Measurements from ENCODE around the gene PRDM15.
A peak's percentile ranks its signal among the peaks of the same experiment; 100 is the strongest.

Gene PRDM15

GRCh38 chr21:41763996-41764395 lies 115.1 kb downstream of the PRDM15 start:
- TF ChIP-seq JUND (IDR thresholded peaks at IDR 0.05; ENCODE audit: low read depth): no peak
- in situ Hi-C loops (cut with HindIII; ENCODE audit: low pct_unique_long_range_greater_than_20kb, low sequenced_read_pairs): no loop called here
- DNase-seq (ENCODE audit: low read depth in 1 of 2, low spot score in 1 of 2): no peak

GRCh38 chr21:41763398-41763931 lies 115.7 kb downstream of the PRDM15 start:
- DNase-seq (ENCODE audit: low read depth in 1 of 2, low spot score in 1 of 2): no peak
- no peak for TF ChIP-seq JUND (IDR thresholded peaks at IDR 0.05; ENCODE audit: low read depth)
- in situ Hi-C loops (cut with HindIII; ENCODE audit: low pct_unique_long_range_greater_than_20kb, low sequenced_read_pairs): no loop called here

- TF ChIP-seq JUND (IDR thresholded peaks at IDR 0.05; ENCODE audit: low read depth): no peak
- in situ Hi-C loops (cut with HindIII; ENCODE audit: low pct_unique_long_range_greater_than_20kb, low sequenced_read_pairs): no loop called here
- DNase-seq (ENCODE audit: low read depth in 1 of 2, low spot score in 1 of 2): no peak
Observed at GRCh38 chr21:41762753-41763152, 116.4 kb downstream of the PRDM15 start.

- TF ChIP-seq JUND (IDR thresholded peaks at IDR 0.05; ENCODE audit: low read depth): no peak
- DNase-seq (ENCODE audit: low read depth in 1 of 2, low spot score in 1 of 2): no peak
- in situ Hi-C loops (cut with HindIII; ENCODE audit: low pct_unique_long_range_greater_than_20kb, low sequenced_read_pairs): no loop called here
Observed at GRCh38 chr21:41761934-41762635, 117.1 kb downstream of the PRDM15 start.

GRCh38 chr21:41761211-41761933 lies 117.8 kb downstream of the PRDM15 start:
- in situ Hi-C loops (cut with HindIII; ENCODE audit: low pct_unique_long_range_greater_than_20kb, low sequenced_read_pairs): no loop called here
- no peak for TF ChIP-seq JUND (IDR thresholded peaks at IDR 0.05; ENCODE audit: low read depth)
- peak; percentile 74 to 75 for DNase-seq (ENCODE audit: low read depth in 1 of 2, low spot score in 1 of 2)

GRCh38 chr21:41760411-41760810 lies 118.7 kb downstream of the PRDM15 start:
- no peak for TF ChIP-seq JUND (IDR thresholded peaks at IDR 0.05; ENCODE audit: low read depth)
- no peak for DNase-seq (ENCODE audit: low read depth in 1 of 2, low spot score in 1 of 2)
- in situ Hi-C loops (cut with HindIII; ENCODE audit: low pct_unique_long_range_greater_than_20kb, low sequenced_read_pairs): no loop called here

- no peak for TF ChIP-seq JUND (IDR thresholded peaks at IDR 0.05; ENCODE audit: low read depth)
- no peak for DNase-seq (ENCODE audit: low read depth in 1 of 2, low spot score in 1 of 2)
- in situ Hi-C loops (cut with HindIII; ENCODE audit: low pct_unique_long_range_greater_than_20kb, low sequenced_read_pairs): no loop called here
Observed at GRCh38 chr21:41759926-41760325, 119.2 kb downstream of the PRDM15 start.

- no peak for DNase-seq (ENCODE audit: low read depth in 1 of 2, low spot score in 1 of 2)
- no peak for TF ChIP-seq JUND (IDR thresholded peaks at IDR 0.05; ENCODE audit: low read depth)
- in situ Hi-C loops (cut with HindIII; ENCODE audit: low pct_unique_long_range_greater_than_20kb, low sequenced_read_pairs): no loop called here
Observed at GRCh38 chr21:41759214-41759840, 119.8 kb downstream of the PRDM15 start.

GRCh38 chr21:41758550-41758949 lies 120.6 kb downstream of the PRDM15 start:
- in situ Hi-C loops (cut with HindIII; ENCODE audit: low pct_unique_long_range_greater_than_20kb, low sequenced_read_pairs): no loop called here
- no peak for TF ChIP-seq JUND (IDR thresholded peaks at IDR 0.05; ENCODE audit: low read depth)
- DNase-seq (ENCODE audit: low read depth in 1 of 2, low spot score in 1 of 2): no peak

- in situ Hi-C loops (cut with HindIII; ENCODE audit: low pct_unique_long_range_greater_than_20kb, low sequenced_read_pairs): no loop called here
- no peak for DNase-seq (ENCODE audit: low read depth in 1 of 2, low spot score in 1 of 2)
- no peak for TF ChIP-seq JUND (IDR thresholded peaks at IDR 0.05; ENCODE audit: low read depth)
Observed at GRCh38 chr21:41755934-41756773, 123.0 kb downstream of the PRDM15 start.

GRCh38 chr21:41755258-41755933 lies 123.7 kb downstream of the PRDM15 start:
- in situ Hi-C loops (cut with HindIII; ENCODE audit: low pct_unique_long_range_greater_than_20kb, low sequenced_read_pairs): no loop called here
- TF ChIP-seq JUND (IDR thresholded peaks at IDR 0.05; ENCODE audit: low read depth): no peak

GRCh38 chr21:41754479-41754891 lies 124.7 kb downstream of the PRDM15 start:
- no peak for TF ChIP-seq JUND (IDR thresholded peaks at IDR 0.05; ENCODE audit: low read depth)
- DNase-seq (ENCODE audit: low read depth in 1 of 2, low spot score in 1 of 2): no peak
- in situ Hi-C loops (cut with HindIII; ENCODE audit: low pct_unique_long_range_greater_than_20kb, low sequenced_read_pairs): no loop called here

More at GRCh38 chr21:41755258-41755933, 123.7 kb downstream of the PRDM15 start:
- DNase-seq (ENCODE audit: low read depth in 1 of 2, low spot score in 1 of 2): no peak
